T-helper 22 cell (primary cell): ENCODE results near the gene TRANK1.
"Not testable (repeated sequence)": the region's sequence is repeated elsewhere in the genome, so short reads cannot be mapped to it uniquely, and the experiment has no call there.

Experiments
- DNase-seq: peaks from one replicate; pipeline ENCODE4 v3.0.0-alpha.2; 2020; ENCODE audit warnings: low read depth

TRANK1 gene

DNA sequence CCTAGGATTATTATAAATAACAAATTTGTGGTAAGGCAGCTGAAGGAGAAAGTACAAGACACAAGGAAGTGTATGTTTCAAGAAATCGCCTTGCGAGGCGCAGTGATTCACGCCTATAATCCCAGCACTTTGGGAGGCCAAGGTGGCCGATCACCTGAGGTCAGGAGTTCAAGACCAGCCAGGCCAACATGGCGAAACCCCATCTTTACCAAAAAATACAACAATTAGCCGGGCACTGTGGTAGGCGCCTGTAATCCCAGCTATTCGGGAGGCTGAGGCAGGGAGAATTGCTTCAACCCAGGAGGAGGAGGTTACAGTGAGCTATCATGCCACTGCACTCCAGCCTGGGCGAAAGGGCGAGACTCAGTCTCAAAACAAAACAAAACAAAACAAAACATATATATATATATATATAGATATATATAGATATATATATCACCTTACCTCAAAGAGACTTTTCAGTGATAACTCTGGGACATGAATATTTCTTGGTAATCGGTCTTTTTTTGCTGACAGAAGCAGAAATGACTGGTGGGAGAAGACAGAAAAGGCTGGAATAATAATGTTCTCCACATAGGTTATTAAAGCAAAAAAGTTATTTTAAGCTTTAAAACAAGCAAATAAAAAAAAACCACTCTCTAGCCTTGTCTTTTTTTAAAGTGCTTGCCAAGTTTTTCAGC, 52.3 kb downstream of the TRANK1 start:
- no peak for DNase-seq

DNA sequence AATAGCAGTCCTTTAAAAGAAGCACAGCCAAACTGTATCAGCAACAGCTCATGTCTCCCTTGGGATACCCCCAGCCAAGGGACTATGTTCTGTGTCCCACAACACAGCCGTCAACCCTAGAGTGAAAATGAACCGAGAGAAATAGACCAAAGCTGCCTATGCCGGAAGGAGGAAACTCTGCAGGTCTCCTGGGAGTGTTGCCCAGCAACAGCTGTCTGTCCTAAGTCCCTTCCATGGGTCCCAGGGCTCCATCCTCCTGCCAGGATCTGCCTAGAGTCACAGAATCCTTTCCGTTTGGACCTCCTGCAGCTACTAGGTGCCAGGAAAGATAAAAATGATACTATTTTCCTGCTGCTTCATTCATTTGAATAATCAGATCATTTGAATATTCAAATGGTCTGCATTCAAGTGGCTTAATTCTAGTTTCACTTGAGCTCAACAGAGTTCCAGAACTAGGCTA, 53.1 kb downstream of the TRANK1 start:
- no peak for DNase-seq

GRCh38 chr3:36891097-36891496, 53.8 kb downstream of the TRANK1 start:
- not testable (repeated sequence) for DNase-seq

GRCh38 chr3:36890261-36890660, 54.6 kb downstream of the TRANK1 start:
- DNase-seq = no peak

DNA sequence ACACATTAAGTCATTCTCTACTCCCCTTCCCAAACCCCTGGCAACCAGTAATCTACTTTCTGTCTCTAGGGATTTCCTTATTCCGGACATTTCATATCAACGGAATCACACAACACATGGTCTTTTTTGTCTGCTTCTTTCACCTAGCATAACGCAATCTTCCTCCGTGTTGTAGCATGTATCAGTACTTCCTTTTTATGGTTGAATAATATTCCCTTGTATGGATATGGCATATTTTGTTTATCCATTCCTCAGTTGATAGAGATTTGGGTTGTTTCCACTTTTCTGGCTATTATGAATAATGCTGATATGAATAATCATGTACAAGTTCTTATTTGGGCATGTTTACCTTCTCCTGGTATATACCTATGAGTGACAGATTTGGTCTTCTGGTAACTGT, 63.1 kb downstream of the TRANK1 start:
- no peak for DNase-seq

DNA sequence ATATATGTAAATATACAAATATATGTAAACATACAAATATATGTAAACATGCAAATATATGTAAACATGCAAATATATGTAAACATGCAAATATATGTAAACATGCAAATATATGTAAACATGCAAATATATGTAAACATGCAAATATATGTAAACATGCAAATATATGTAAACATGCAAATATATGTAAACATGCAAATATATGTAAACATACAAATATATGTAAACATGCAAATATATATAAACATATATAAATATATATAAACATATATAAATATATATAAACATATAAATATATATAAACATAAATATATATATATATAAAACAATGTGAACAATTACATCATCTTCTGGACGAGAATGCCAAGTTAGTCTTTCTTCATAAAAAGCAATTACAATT, 65.0 kb downstream of the TRANK1 start:
- DNase-seq = not testable (repeated sequence)

DNA sequence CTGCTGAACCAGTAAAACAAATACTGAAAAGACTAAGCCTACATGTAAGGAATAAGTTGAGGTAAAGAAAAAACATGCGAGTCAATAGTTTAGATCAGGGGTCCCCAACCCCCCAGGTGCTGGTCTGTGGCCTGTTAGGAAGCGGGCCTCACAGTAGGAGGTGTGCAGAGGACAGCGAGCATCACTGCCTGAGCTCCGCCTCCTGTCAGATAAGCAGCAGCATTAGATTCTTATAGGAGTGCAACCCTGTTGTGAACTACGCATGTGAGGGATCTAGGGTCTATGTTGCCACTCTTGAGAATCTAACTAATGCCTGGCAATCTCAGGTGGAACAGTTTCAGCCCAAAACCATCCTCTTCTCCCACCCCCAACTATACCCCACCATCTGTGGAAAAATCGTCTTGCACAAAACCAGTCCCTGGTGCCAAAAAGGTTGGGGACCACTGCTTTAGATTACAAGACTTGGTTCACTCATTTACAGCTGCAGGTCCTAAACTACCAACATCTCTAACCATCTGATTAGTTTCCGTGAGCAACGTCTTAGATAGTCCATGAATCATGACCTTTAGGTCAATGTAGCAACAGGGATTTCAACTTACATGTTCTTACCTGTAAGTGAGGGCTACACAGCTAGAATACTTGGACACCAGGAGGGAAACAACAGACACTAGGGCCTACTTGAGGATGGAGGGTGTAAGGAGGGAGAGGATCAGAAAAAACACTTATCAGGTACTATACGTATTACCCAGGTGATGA, 66.7 kb downstream of the TRANK1 start:
- no peak for DNase-seq

GRCh38 chr3:36876181-36876936, 68.5 kb downstream of the TRANK1 start:
- DNase-seq = peak; percentile 2

GRCh38 chr3:36875397-36875796, 69.5 kb downstream of the TRANK1 start:
- DNase-seq = no peak

DNA sequence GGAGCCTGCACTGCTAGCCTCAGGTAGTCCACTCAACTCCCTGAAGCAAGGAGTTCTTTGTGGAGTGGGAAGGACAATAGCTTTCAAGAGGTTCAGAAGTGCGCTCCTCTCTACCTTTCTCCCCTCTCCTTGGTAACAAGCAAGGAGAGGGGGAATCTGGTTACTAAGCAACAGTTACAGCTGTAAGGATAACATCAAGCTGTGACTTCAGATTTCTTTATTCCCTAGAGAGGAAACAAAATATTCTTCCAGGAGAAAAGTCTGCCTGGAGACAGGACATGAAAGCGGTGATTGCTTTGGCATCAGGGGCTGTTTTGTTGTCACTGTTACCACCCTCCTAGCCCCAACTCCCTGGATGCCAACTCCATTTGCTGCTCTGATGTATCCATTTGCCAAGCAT, 70.4 kb downstream of the TRANK1 start:
- DNase-seq = no peak

DNA sequence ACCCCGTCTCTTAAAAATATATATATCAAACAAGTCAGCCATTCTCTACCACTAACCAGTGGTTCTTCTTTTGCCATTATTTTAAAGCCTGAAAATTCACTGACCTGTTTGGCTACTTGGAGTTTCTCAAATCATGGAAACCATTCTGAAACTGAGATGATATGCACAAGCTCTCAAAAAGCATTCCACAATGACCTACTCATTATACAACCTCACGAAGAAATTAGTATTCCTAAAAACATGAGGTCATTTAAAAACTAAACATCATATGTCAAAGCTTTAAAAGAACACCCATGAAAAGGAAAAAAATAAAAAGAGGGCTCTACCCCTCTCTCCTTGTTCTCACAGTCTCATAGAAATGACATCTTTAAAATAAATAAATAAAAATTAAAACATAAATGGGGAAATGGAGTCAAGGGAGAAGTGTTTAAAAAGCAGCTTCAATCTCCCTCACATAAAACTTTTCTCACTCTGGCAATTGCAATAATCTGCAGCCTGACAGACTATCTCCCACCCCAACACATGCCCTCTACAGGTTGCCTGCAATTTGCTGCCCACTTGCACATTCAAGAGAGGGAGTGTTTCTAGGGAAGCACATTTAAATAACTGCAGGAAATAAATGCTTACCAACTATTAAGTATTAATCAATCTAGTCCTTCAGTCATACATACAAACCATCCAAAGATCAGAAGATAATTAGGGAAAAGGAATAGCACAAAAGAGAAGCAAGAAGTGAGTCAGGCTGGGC, 73.3 kb downstream of the TRANK1 start:
- DNase-seq = no peak

GRCh38 chr3:36868614-36869436, 76.0 kb downstream of the TRANK1 start:
- DNase-seq = no peak

- no peak for DNase-seq
Measured at GRCh38 chr3:36867810-36868209, 77.0 kb downstream of the TRANK1 start.

DNA sequence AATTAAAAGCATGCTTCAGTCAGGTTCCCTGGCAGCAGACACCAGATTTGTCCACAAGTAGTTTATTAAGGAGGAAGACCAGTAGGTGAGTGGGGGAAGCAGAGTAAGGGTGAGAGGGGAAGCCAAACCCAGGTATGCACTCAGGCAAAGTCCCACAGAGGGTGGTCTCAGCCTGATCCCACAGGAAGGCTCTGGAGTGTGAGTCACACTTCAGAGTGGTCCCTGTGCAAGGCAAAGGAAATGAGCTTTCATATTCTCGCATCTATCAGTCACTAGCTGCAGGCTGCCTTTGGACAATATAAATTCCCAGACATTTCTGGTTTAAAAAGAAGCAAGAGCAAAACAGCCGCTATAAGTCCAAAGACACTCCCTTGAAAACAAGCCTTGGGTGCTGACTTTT, 78.5 kb downstream of the TRANK1 start:
- no peak for DNase-seq

DNA sequence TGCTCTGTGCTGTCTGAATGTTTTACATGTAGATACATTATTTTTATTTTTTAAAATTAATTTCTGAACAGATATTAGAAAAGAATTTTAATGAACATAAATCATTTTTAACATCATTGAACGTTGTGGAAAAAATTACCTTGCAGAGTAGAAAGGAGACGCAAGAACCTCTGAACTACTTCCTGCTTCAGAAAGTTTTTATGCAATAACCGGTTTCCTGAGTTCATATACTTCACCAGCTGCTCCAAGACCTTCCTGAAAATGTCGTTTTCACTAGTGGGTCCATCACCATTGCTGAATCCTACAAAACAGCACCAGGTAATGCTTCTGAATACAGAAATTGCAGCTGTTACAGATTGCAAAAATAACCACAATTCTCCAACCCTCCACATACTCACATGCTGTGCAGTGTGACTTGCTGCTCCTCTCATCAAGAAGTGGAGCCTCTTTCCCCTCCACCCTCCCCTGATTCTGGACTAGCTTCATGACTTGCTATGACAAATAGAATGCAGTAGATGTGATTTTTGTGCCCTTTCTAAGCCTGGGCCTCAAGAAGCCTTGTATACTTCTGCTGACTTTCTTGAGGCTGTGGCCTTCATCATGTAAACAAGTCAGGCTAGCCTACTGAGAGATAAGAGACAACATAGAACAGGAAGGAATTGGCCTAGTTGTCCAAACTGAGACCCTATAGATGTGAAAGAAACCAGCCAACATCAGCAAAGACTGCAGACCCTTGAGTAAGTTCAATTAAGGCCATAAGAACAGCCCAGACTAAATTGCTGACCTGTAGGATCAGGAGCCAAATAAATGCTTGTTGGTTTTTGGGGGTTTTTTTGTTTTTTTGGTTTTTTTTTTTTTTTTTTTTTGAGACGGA, 80.4 kb downstream of the TRANK1 start:
- DNase-seq = no peak

DNA sequence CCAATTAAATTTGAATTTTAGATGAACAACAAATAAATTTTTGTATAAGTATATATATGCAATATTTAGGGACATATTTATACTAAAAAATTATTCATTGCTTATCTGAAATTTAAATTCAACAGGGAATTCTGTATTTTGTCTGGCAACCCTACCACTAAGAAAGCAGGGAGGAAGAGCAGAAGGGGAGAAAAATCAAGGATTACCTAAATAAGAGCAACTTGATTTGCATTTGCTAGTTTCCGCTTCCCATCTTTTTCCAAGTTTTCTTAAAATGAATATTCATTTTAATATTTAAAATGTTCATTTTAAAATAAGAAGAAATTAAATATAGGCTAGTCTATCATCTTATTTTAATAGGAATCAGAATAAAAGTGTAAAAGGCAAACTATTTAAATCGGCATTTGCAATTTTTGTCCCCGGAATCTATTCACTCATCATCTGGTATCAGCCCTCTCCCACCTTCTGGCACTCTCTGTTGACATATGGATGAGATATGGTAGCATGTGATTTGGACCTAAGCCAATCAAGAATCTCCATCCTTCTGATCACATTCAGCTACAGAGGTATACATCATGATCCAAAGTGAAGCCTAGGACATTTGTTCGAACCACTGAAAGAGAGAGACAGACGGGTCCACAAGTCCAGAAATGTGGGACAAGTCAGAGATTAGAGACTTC, 82.6 kb downstream of the TRANK1 start:
- no peak for DNase-seq

- DNase-seq = no peak
Measured at GRCh38 chr3:36859494-36859893, 85.4 kb downstream of the TRANK1 start.

- DNase-seq = no peak
Measured at GRCh38 chr3:36852071-36852470, 92.8 kb downstream of the TRANK1 start.

DNA sequence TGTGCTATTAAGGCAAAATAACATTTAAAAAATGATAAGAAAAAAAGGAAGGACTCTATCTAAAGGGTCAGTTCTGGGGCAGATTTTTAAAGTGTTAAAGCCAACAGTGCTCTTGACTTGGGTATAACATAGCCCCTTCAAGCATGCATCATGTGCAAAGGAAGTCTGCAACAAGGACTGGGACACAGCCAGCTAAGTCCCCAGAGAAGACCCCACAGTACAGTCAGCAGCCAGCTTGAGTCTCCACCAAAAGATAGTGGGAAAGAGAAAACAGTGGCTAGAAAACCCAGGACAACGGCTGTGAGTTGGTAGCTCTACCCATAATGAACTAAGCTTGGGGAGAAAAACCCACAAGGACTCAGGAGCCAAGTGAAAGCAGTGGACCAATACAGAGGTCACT, 94.1 kb downstream of the TRANK1 start:
- no peak for DNase-seq

DNA sequence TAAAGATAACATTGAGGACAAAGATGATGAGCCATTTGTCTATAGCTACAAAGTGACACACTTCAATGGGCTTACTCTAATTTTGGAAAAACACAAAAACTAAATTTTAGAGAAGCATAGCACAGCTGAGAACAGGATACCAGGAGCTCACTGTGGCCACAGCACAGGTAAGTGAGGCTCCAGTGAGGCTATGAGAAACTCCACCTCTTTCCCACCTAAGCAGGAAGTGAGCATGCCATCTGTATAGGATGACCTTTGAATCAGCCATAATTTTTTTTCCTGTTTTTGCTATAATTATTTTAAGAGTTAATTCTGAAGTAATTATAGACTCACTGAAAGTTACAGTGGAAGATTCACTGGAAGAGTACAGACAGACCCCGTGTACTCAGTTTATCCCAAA, 98.4 kb downstream of the TRANK1 start:
- no peak for DNase-seq
